Esophagus muscularis mucosa (tissue), 3 donors: ENCODE data around the gene WDR91.

Source experiments
- EP300 ChIP-seq: sonication (generic); formaldehyde crosslinking; IDR thresholded peaks from one replicate; pipeline ENCODE4 v1.6.1; 2017; ENCODE audit warnings: antibody characterized with exemption
- TF ChIP-seq, protein P1 (sequence below), 3 experiments: fragments of 200-600 bp in 2 of 3; fragments of 450-650 bp in 1 of 3; sonication (generic) in 2 of 3; IDR thresholded peaks; one replicate each; pipeline ENCODE4 v1.5.1; 2017 to 2019; ENCODE audit warnings: antibody characterized with exemption in 3 of 3, mild to moderate bottlenecking in 2 of 3, moderate library complexity in 1 of 3

DNA sequence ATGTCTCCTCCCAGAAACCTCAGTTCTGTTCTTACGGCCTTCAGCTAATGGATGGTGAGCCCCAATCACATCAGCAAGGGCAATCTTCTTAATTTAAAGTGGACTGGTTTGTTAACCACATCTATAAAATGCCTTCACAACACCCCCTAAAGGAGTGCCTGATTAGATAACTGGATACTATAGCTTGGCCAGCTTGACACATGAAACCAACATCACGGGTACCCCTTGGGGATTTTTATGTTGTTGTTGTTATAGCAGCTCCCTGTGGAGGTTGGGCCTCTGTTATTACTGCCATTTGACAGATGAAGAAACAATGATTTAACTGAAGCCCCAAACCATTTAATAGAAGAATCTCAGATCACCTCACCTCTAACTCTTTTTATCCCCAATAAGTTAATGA is 49.1 kb upstream of the WDR91 start:
- no peak for TF ChIP-seq EP300
- TF ChIP-seq, protein P1, sequence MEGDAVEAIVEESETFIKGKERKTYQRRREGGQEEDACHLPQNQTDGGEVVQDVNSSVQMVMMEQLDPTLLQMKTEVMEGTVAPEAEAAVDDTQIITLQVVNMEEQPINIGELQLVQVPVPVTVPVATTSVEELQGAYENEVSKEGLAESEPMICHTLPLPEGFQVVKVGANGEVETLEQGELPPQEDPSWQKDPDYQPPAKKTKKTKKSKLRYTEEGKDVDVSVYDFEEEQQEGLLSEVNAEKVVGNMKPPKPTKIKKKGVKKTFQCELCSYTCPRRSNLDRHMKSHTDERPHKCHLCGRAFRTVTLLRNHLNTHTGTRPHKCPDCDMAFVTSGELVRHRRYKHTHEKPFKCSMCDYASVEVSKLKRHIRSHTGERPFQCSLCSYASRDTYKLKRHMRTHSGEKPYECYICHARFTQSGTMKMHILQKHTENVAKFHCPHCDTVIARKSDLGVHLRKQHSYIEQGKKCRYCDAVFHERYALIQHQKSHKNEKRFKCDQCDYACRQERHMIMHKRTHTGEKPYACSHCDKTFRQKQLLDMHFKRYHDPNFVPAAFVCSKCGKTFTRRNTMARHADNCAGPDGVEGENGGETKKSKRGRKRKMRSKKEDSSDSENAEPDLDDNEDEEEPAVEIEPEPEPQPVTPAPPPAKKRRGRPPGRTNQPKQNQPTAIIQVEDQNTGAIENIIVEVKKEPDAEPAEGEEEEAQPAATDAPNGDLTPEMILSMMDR (IDR thresholded peaks at IDR 0.05) = no peak
